Liver (tissue), 2 donors: ENCODE measurements around the gene SLBP.

ENCODE experiments used
- EGR1 ChIP-seq, 2 donors: IDR thresholded peaks; 2 replicates each; pipeline ENCODE4 v1.6.1; 2016 to 2018; ENCODE audit warnings: antibody characterized with exemption in 2 of 2, low read depth in 2 of 2
- FOXA1 ChIP-seq: IDR thresholded peaks from 2 replicates; pipeline ENCODE4 v1.6.1; 2016; ENCODE audit warnings: antibody characterized with exemption
- TF ChIP-seq, protein P1 (sequence below): IDR thresholded peaks from 2 replicates; pipeline ENCODE4 v1.6.1; 2016; ENCODE audit warnings: antibody characterized with exemption, mild to moderate bottlenecking
- donor health status: healthy.

DNA sequence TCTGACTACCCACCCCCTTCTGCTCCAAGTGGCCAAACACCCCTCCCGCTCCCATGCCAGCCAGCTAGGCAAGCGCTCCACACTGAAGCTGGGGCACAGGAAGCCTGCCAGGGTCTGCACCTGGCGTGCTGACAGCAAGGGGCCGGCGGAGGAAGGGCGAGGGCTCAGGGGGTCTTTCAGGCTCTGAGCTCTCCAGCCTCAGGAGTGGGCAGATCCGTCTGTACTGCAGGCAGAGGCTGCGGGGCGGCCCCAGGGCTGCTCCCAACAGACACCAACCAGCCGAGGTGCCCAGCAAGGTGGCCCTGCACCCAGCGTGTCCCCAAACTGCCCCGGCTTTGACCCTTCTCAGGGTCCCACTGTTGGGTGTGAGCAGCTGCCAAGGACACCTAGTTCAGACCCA is 42.8 kb downstream of the SLBP start:
- no peak for TF ChIP-seq FOXA1
- TF ChIP-seq, protein P1, sequence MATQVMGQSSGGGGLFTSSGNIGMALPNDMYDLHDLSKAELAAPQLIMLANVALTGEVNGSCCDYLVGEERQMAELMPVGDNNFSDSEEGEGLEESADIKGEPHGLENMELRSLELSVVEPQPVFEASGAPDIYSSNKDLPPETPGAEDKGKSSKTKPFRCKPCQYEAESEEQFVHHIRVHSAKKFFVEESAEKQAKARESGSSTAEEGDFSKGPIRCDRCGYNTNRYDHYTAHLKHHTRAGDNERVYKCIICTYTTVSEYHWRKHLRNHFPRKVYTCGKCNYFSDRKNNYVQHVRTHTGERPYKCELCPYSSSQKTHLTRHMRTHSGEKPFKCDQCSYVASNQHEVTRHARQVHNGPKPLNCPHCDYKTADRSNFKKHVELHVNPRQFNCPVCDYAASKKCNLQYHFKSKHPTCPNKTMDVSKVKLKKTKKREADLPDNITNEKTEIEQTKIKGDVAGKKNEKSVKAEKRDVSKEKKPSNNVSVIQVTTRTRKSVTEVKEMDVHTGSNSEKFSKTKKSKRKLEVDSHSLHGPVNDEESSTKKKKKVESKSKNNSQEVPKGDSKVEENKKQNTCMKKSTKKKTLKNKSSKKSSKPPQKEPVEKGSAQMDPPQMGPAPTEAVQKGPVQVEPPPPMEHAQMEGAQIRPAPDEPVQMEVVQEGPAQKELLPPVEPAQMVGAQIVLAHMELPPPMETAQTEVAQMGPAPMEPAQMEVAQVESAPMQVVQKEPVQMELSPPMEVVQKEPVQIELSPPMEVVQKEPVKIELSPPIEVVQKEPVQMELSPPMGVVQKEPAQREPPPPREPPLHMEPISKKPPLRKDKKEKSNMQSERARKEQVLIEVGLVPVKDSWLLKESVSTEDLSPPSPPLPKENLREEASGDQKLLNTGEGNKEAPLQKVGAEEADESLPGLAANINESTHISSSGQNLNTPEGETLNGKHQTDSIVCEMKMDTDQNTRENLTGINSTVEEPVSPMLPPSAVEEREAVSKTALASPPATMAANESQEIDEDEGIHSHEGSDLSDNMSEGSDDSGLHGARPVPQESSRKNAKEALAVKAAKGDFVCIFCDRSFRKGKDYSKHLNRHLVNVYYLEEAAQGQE = no peak
- TF ChIP-seq EGR1 (IDR thresholded peaks at IDR 0.05; ENCODE audit: low read depth in 2 of 2) = no peak
